Heart left ventricle (tissue), 16 donors: Measurements from ENCODE around the gene GABPB2. TPM values are rescaled to one million over a fixed set of nuclear protein-coding genes. Genes with fewer than 3 reads are reported as not detected.
A peak's percentile ranks its signal among the peaks of the same experiment; 100 is the strongest.

Experiments used
- ATAC-seq, 4 donors: fragments of 200-7000 bp; cut with Tn5 transposase; one replicate each; pipeline ENCODE4 v1.9.1; 2020 to 2022; ENCODE audit warnings: moderate library complexity in 4 of 4, mild to moderate bottlenecking in 3 of 4, moderate number of reproducible peaks in 1 of 4
- DNase-seq, 5 donors: peaks; one replicate each; pipeline ENCODE4 v3.0.0-alpha.2; 2020
- H3K27ac ChIP-seq, 12 donors: fragments of 200-600 bp; sonication (generic) in 4 of 12; one replicate each; pipeline versions ENCODE4 v1.5.0 to v1.8.0; 2016 to 2022; ENCODE audit warnings: mild to moderate bottlenecking in 2 of 12
- H3K27me3 ChIP-seq, 9 donors: fragments of 200-600 bp; sonication (generic) in 2 of 9; one replicate each; pipeline versions ENCODE4 v1.5.1 to v1.8.0; 2016 to 2022; ENCODE audit warnings: mild to moderate bottlenecking in 3 of 9
- H3K36me3 ChIP-seq, 9 donors: fragments of 200-600 bp; sonication (generic) in 2 of 9; one replicate each; pipeline versions ENCODE4 v1.5.0 to v1.8.0; 2018 to 2022; ENCODE audit warnings: mild to moderate bottlenecking in 2 of 9
- H3K4me1 ChIP-seq, 12 donors: fragments of 200-600 bp; sonication (generic) in 4 of 12; one replicate each; pipeline versions ENCODE4 v1.5.0 to v1.8.0; 2016 to 2022; ENCODE audit warnings: mild to moderate bottlenecking in 3 of 12
- H3K4me3 ChIP-seq, 12 donors: fragments of 200-600 bp; sonication (generic) in 4 of 12; one replicate each; pipeline versions ENCODE4 v1.5.0 to v1.8.0; 2017 to 2022; ENCODE audit warnings: mild to moderate bottlenecking in 9 of 12, moderate library complexity in 4 of 12
- H3K9me3 ChIP-seq, 12 donors: fragments of 200-600 bp; sonication (generic) in 4 of 12; one replicate each; pipeline versions ENCODE4 v1.5.0 to v1.8.0; 2016 to 2022; ENCODE audit warnings: mild to moderate bottlenecking in 1 of 12
- CTCF ChIP-seq, 12 donors: fragments of 200-600 bp; sonication (generic) in 4 of 12; IDR thresholded peaks; one replicate each; pipeline versions ENCODE4 v1.5.0 to v1.8.0; 2018 to 2022; ENCODE audit warnings: antibody characterized with exemption in 12 of 12, mild to moderate bottlenecking in 5 of 12
- POLR2A ChIP-seq, 2 donors: fragments of 450-650 bp; IDR thresholded peaks; one replicate each; pipeline ENCODE4 v1.6.1; 2017; ENCODE audit warnings: antibody characterized with exemption in 2 of 2, mild to moderate bottlenecking in 2 of 2, moderate library complexity in 2 of 2
- WGBS, 4 donors: extraction: QIAGEN DNeasy Blood & Tissue Kit in 2 of 4; methylation state at CpG; one replicate each; pipeline versions ENCODE4 v1.1.5 to v1.1.7; 2013 to 2018; 5-methylcytosine and 5-hydroxymethylcytosine counted together
- intact Hi-C, 10 donors: fragments of 100-400 bp; cut with DNase I; formaldehyde crosslinking; loops; one replicate each; pipeline versions ENCODE4 v1.11.1 to v1.14.2; 2022
- polyA plus RNA-seq, 2 donors: library from polyadenylated mRNA; stranded (reverse); fragments of 200-250 nt; gene quantifications; one replicate each; pipeline ENCODE4 v1.2.3, GENCODE V29; 2013
- total RNA-seq, 9 donors: library from RNA; depleted of rRNA in 2 of 9; stranded (reverse); fragments of >200 nt in 2 of 9; fragmentation: NEBNext Ultra II Directional in 3 of 9; extraction: Animal tissue kit (Norgen Biotek cat#: 25700) in 3 of 9; gene quantifications; one replicate each; pipeline versions ENCODE4 v1.1.0 to v1.2.4, GENCODE V29; 2016 to 2023
- donor health status: ischemic (EF 13 %, LVEDD 7.1; RV severe dilation, severe dysfunction).
- donor health status: healthy with polysubstance abuse.
- donor health status: DM: no; HTN: yes; CAD: no.
- donor health status: DM: no; HTN: no; CAD: no.
- donor health status: ischemic (EF 25% LVEDD 6.9; RV normal size, moderate dysfunction).
- donor health status: ischemic (EF 25% LVEDD 5.7; RV mildly dilated, moderate dysfunction).
- donor health status: healthy.
- donor health status: DM: yes; HTN: yes; CAD: no.
- donor health status: ischemic (EF 35%, LVEDD 5.7; RV mildly dilated, moderate dysfunction).
- donor health status: nonischemic (EF 11% LVEDD 7.7; RV severe dilation, severe dysfunction).
- donor health status: DM: yes; HTN: yes; CAD: no.
- donor health status: PGD.
- donor health status: ischemic (EF 29% LVEDD 5.4; RV normal size, mild dysfunction).
- donor health status: nonischemic (EF 23%, LVEDD 6.1; RV moderate dilation, normal function).

Gene GABPB2
- total and polyA plus RNA-seq, 11 donors = 4.6 to 15.2 (median 11.6) TPM

- intact Hi-C loops = loop anchor here in 3 of 10 donors (1.0 to 5.0 kb wide), 3 partner anchors 24 to 41 kb away; partner anchors contain the start of genes MINDY1 (in 1 of the 3) and PRUNE1 (in 1 of the 3)
Observed at GRCh38 chr1:151048645-151049032, 21.9 kb upstream of the GABPB2 start.

GRCh38 chr1:151049458-151049857 lies 21.1 kb upstream of the GABPB2 start:
- peaks cover 2 to 50% (median 32%) of the 10 kb centered on the region in 9 donors for H3K36me3 ChIP-seq
- TF ChIP-seq POLR2A (IDR thresholded peaks at IDR 0.05) (no peak), CTCF (IDR thresholded peaks at IDR 0.05) (no peak)
- peak overlapping the region in 1 of 12 donors; percentile 95 for H3K27ac ChIP-seq
- no peak for ATAC-seq
- peaks cover 0 to 46% (median 19%) of the 10 kb centered on the region in 12 donors for H3K4me1 ChIP-seq
- no peaks in the 10 kb centered on the region for H3K27me3 ChIP-seq
- no peak for DNase-seq
- intact Hi-C loops = loop anchor here in 1 of 10 donors (5.0 kb wide), 1 partner anchor 42 kb away; the partner anchor contains the start of genes MINDY1 and PRUNE1
- H3K9me3 ChIP-seq = no peaks in the 10 kb centered on the region
- WGBS, 4 donors = 83 to 94% (median 92%) methylated on average over 5 of the region's 5 CpGs
- peak overlapping the region in 1 of 12 donors; percentile 10 for H3K4me3 ChIP-seq

More at GRCh38 chr1:151048645-151049032, 21.9 kb upstream of the GABPB2 start:
- ATAC-seq (no peak), DNase-seq (no peak)
- TF ChIP-seq CTCF (IDR thresholded peaks at IDR 0.05) = peak in 4 of 12 donors; percentile 45 to 54 (median 50)
- peak in 1 of 2 donors; percentile 42 for TF ChIP-seq POLR2A (IDR thresholded peaks at IDR 0.05)
- Histone ChIP-seq H3K27ac (peak overlapping the region; percentile 53 to 95 (median 90)), H3K36me3 (peaks cover 2 to 42% (median 24%) of the 10 kb centered on the region in 9 donors), H3K27me3 (no peaks in the 10 kb centered on the region), H3K4me3 (peak overlapping the region; percentile 60 to 87 (median 77)), H3K4me1 (peaks cover 0 to 42% (median 19%) of the 10 kb centered on the region in 12 donors), H3K9me3 (no peaks in the 10 kb centered on the region)
- WGBS, 4 donors = 6 to 20% (median 11%) methylated on average over 3 of the region's 3 CpGs

GRCh38 chr1:151050051-151050688 lies 20.4 kb upstream of the GABPB2 start:
- peaks cover 0 to 53% (median 20%) of the 10 kb centered on the region in 12 donors for H3K4me1 ChIP-seq
- no peaks in the 10 kb centered on the region for H3K9me3 ChIP-seq
- DNase-seq = no peak
- 82 to 88% (median 85%) methylated on average over 2 of the region's 2 CpGs for WGBS, 4 donors
- H3K27me3 ChIP-seq = no peaks in the 10 kb centered on the region
- intact Hi-C loops = no loop called here
- TF ChIP-seq CTCF (IDR thresholded peaks at IDR 0.05) (no peak), POLR2A (IDR thresholded peaks at IDR 0.05) (peak in 1 of 2 donors; percentile 3)
- peak overlapping the region in 3 of 12 donors; percentile 1 to 95 (median 24) for H3K27ac ChIP-seq
- no peak for ATAC-seq
- H3K36me3 ChIP-seq = peaks cover 2 to 58% (median 39%) of the 10 kb centered on the region in 9 donors
- no peak overlapping the region for H3K4me3 ChIP-seq

- Histone ChIP-seq H3K27ac (peak overlapping the region in 1 of 12 donors; percentile 56), H3K36me3 (peaks cover 2 to 71% (median 52%) of the 10 kb centered on the region in 9 donors), H3K27me3 (no peaks in the 10 kb centered on the region), H3K9me3 (no peaks in the 10 kb centered on the region), H3K4me1 (peaks cover 0 to 66% (median 29%) of the 10 kb centered on the region in 12 donors), H3K4me3 (no peak overlapping the region)
- no peak for DNase-seq
- 64 to 79% (median 72%) methylated on average over 2 of the region's 2 CpGs for WGBS, 4 donors
- TF ChIP-seq POLR2A (IDR thresholded peaks at IDR 0.05) = no peak
- TF ChIP-seq CTCF (IDR thresholded peaks at IDR 0.05) = no peak
- intact Hi-C loops = no loop called here
- ATAC-seq = no peak
Observed at GRCh38 chr1:151051356-151052009, 19.1 kb upstream of the GABPB2 start.
